22Rv1 (cell line): ENCODE results near the gene CAMKK2.

Experiments
- H3K27ac ChIP-seq: fragments of 450-650 bp; 2 replicates; pipeline ENCODE4 v1.5.1; 2017
- ZFX ChIP-seq: fragments of 450-650 bp; IDR thresholded peaks from 2 replicates; pipeline ENCODE4 v1.6.1; 2017; ENCODE audit warnings: antibody characterized with exemption, borderline replicate concordance
- TF ChIP-seq, protein P1 (sequence below): fragments of 450-650 bp; IDR thresholded peaks from 2 replicates; pipeline ENCODE4 v1.5.1; 2017; ENCODE audit warnings: mild to moderate bottlenecking

Gene CAMKK2

DNA sequence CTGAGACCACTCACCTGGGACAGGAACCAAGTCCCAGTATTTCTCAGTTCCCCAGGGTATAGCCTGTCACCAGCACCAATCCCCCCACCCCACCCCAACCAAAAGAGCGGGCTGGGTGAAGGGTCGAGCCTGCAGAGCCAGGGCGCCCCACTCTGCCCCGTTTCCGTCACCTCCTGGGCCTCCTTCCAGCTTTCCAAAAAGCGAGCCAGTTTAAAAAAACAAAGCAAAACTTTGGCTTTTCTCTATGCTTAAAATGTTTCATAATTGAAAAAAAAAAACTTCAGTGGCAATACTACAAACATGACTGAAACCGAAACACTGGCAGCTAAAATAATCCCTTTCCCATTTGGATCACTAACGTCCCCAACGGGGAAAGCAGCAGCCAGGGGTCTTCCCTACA lies 7.5 kb downstream of the CAMKK2 start:
- TF ChIP-seq ZFX = no peak
- TF ChIP-seq, protein P1, sequence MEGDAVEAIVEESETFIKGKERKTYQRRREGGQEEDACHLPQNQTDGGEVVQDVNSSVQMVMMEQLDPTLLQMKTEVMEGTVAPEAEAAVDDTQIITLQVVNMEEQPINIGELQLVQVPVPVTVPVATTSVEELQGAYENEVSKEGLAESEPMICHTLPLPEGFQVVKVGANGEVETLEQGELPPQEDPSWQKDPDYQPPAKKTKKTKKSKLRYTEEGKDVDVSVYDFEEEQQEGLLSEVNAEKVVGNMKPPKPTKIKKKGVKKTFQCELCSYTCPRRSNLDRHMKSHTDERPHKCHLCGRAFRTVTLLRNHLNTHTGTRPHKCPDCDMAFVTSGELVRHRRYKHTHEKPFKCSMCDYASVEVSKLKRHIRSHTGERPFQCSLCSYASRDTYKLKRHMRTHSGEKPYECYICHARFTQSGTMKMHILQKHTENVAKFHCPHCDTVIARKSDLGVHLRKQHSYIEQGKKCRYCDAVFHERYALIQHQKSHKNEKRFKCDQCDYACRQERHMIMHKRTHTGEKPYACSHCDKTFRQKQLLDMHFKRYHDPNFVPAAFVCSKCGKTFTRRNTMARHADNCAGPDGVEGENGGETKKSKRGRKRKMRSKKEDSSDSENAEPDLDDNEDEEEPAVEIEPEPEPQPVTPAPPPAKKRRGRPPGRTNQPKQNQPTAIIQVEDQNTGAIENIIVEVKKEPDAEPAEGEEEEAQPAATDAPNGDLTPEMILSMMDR = no peak
- no peak overlapping the region for H3K27ac ChIP-seq

GRCh38 chr12:121288158-121288845 lies 8.2 kb downstream of the CAMKK2 start:
- H3K27ac ChIP-seq = no peak overlapping the region
- no peak for TF ChIP-seq ZFX
- TF ChIP-seq, protein P1 = no peak

GRCh38 chr12:121287267-121287954 lies 9.1 kb downstream of the CAMKK2 start:
- no peak for TF ChIP-seq ZFX
- TF ChIP-seq, protein P1 = no peak
- H3K27ac ChIP-seq = no peak overlapping the region

GRCh38 chr12:121285856-121286255 lies 10.7 kb downstream of the CAMKK2 start:
- TF ChIP-seq, protein P1 = no peak
- TF ChIP-seq ZFX = no peak
- H3K27ac ChIP-seq = no peak overlapping the region

- H3K27ac ChIP-seq = no peak overlapping the region
- TF ChIP-seq ZFX = no peak
- TF ChIP-seq, protein P1 = no peak
Measured at GRCh38 chr12:121284551-121285390, 11.7 kb downstream of the CAMKK2 start.

DNA sequence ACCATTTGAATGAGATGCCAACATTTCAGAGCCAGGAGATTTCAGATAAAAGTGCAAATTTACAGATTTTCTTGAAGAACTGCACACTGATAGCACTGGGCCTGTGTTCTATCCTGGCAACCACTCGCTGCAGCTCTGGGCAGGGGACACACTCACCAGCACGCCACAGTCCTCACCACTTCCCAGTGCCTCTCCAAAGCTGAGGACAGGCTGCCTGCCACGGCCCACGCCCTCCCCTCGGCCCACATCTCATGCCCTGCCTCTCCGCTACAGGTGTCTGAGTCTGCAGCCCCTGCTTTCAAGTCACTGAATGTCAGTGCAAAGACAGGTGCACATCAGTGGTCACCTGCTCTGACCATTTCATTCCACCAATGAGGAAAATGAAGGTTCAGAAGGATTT lies 12.7 kb downstream of the CAMKK2 start:
- H3K27ac ChIP-seq = no peak overlapping the region
- TF ChIP-seq, protein P1 = no peak
- TF ChIP-seq ZFX = no peak
